Measurements from ENCODE around the gene EDC3. TPM values are rescaled to one million over a fixed set of nuclear protein-coding genes. Genes with fewer than 3 reads are reported as not detected.

Gene EDC3
- total RNA-seq, 2 donors from 2014 or later = 11.5 to 16.2 TPM

DNA sequence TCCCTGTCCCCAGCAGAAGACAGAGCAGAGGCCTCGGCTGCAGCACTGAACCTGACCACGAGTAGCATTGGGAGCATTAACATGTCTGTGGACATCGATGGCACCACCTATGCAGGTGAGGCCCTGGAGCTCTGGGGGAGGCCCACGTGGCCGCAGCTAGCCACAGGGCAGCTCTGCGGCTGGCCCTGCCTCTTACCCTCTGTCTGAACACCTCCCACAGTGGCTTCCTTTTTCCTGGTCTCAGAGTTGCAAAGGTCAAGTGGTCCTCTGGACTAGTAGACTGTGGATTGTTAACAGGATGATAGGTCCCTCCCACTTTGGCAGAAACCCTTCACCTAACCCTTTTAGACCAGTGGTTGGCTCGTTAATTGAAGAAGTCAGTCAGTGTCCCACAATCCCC lies 102.7 kb downstream of the EDC3 start:
- ATAC-seq (ENCODE audit: insufficient number of reproducible peaks, low FRiP score, low read depth) (no peak), DNase-seq (ENCODE audit: low spot score) (no peak)
- Histone ChIP-seq H3K4me3 (no peak overlapping the region), H3K27ac (no peak overlapping the region), H3K9me3 (no peaks in the 10 kb centered on the region), H3K36me3 (peaks cover 36% of the 10 kb centered on the region), H3K27me3 (replicated peaks; ENCODE audit: insufficient read depth) (no peaks in the 10 kb centered on the region), H3K4me1 (ENCODE audit: control insufficient read depth in 1 of 2, low read depth in 2 of 2) (peaks cover 9 to 15% of the 10 kb centered on the region in 2 donors)
- TF ChIP-seq, protein P1, sequence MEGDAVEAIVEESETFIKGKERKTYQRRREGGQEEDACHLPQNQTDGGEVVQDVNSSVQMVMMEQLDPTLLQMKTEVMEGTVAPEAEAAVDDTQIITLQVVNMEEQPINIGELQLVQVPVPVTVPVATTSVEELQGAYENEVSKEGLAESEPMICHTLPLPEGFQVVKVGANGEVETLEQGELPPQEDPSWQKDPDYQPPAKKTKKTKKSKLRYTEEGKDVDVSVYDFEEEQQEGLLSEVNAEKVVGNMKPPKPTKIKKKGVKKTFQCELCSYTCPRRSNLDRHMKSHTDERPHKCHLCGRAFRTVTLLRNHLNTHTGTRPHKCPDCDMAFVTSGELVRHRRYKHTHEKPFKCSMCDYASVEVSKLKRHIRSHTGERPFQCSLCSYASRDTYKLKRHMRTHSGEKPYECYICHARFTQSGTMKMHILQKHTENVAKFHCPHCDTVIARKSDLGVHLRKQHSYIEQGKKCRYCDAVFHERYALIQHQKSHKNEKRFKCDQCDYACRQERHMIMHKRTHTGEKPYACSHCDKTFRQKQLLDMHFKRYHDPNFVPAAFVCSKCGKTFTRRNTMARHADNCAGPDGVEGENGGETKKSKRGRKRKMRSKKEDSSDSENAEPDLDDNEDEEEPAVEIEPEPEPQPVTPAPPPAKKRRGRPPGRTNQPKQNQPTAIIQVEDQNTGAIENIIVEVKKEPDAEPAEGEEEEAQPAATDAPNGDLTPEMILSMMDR (IDR thresholded peaks at IDR 0.05) = no peak

DNA sequence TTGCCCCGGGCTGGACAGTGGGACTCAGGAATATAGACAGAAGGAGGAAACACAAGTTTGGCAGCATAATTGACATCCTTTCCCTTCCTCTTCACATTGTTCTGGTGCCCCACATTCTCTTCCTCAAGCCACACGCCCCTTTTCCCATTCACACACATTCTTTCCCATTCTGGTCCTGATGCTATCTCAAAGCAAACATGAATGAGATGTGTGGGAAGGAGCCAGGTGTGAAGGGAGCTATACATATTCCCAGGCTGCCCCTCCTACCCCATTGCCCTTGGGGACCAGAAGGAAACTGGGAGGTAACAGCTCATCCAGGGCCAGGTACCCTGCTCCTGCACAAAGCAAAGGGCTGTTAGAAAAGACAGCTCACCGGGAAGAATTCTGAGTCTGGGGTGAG lies 103.6 kb downstream of the EDC3 start:
- no peak for ATAC-seq (ENCODE audit: insufficient number of reproducible peaks, low FRiP score, low read depth)
- no peaks in the 10 kb centered on the region for H3K27me3 ChIP-seq (replicated peaks; ENCODE audit: insufficient read depth)
- H3K9me3 ChIP-seq = no peaks in the 10 kb centered on the region
- peaks cover 36% of the 10 kb centered on the region for H3K36me3 ChIP-seq
- TF ChIP-seq, protein P1 (IDR thresholded peaks at IDR 0.05) = no peak
- peaks cover 10 to 11% of the 10 kb centered on the region in 2 donors for H3K4me1 ChIP-seq (ENCODE audit: control insufficient read depth in 1 of 2, low read depth in 2 of 2)
- no peak overlapping the region for H3K4me3 ChIP-seq
- H3K27ac ChIP-seq = no peak overlapping the region
- DNase-seq (ENCODE audit: low spot score) = no peak

DNA sequence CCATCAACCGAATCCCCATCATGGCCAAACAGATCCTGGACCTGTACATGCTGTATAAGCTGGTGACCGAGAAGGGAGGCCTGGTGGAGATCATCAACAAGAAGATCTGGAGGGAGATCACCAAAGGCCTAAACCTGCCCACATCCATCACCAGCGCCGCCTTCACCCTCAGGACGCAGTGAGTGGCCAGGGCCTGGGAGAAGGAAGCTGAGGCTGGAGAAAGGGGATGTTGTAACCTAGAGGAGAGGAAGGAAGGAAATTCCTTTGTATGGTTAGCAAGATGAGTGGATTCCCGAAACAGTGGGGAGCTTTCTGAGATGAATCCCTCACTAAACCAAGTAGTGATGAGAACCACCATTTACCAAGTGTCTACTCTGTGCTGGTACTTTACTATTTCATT lies 106.0 kb downstream of the EDC3 start:
- TF ChIP-seq, protein P1 (IDR thresholded peaks at IDR 0.05) = no peak
- Histone ChIP-seq H3K27me3 (replicated peaks; ENCODE audit: insufficient read depth) (no peaks in the 10 kb centered on the region), H3K27ac (no peak overlapping the region), H3K4me1 (ENCODE audit: control insufficient read depth in 1 of 2, low read depth in 2 of 2) (peaks cover 10 to 11% of the 10 kb centered on the region in 2 donors), H3K9me3 (no peaks in the 10 kb centered on the region), H3K4me3 (no peak overlapping the region), H3K36me3 (peaks cover 37% of the 10 kb centered on the region)
- DNase-seq (ENCODE audit: low spot score) = no peak
- no peak for ATAC-seq (ENCODE audit: insufficient number of reproducible peaks, low FRiP score, low read depth)

DNA sequence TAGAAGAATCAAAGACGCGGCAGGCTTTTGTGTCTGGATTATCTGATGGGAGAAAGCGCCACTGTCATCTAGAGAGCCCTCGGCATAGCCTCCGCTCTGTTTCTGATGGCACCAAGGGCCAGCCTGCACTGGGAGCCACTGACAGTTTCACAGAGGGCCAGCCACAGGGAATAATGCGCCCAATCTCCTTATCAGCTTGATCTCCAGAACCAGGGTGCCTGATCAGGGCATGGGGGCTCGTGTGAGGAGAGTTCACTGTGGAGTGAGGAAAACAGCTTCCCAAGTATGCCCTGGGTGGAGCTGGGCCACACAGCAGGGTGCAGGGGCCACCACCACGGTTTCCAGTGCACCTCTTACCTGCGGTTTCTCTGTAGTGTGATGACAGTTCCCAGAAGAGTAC lies 110.0 kb downstream of the EDC3 start:
- H3K4me1 ChIP-seq (ENCODE audit: control insufficient read depth in 1 of 2, low read depth in 2 of 2) = peaks cover 10 to 11% of the 10 kb centered on the region in 2 donors
- no peak for ATAC-seq (ENCODE audit: insufficient number of reproducible peaks, low FRiP score, low read depth)
- no peaks in the 10 kb centered on the region for H3K27me3 ChIP-seq (replicated peaks; ENCODE audit: insufficient read depth)
- H3K9me3 ChIP-seq = no peaks in the 10 kb centered on the region
- peaks cover 15% of the 10 kb centered on the region for H3K36me3 ChIP-seq
- TF ChIP-seq, protein P1 (IDR thresholded peaks at IDR 0.05) = no peak
- no peak overlapping the region for H3K27ac ChIP-seq
- no peak for DNase-seq (ENCODE audit: low spot score)
- H3K4me3 ChIP-seq = no peak overlapping the region

DNA sequence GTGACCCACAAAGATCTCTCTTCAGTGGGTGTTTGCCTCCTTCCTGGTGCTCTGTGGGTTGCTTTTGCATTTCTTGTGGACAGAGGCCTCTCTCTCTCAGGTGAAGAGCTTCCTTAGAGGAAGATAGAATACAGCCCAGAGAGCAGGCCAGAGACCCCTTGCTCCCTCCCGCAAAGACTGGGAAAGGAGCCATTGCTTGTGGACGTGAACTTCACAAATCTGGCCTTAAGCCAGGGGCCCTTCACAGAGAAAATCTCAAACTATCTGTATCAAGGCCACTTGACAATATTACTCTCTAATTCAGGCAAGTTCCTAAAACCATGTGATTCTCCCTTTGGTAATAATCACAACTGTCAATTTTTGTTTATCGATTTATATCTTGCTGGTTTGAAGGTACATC lies 110.6 kb downstream of the EDC3 start:
- peaks cover 10 to 11% of the 10 kb centered on the region in 2 donors for H3K4me1 ChIP-seq (ENCODE audit: control insufficient read depth in 1 of 2, low read depth in 2 of 2)
- ATAC-seq (ENCODE audit: insufficient number of reproducible peaks, low FRiP score, low read depth) = no peak
- H3K9me3 ChIP-seq = no peaks in the 10 kb centered on the region
- TF ChIP-seq, protein P1 (IDR thresholded peaks at IDR 0.05) = no peak
- H3K36me3 ChIP-seq = peaks cover 11% of the 10 kb centered on the region
- no peak overlapping the region for H3K27ac ChIP-seq
- no peak for DNase-seq (ENCODE audit: low spot score)
- no peak overlapping the region for H3K4me3 ChIP-seq
- no peaks in the 10 kb centered on the region for H3K27me3 ChIP-seq (replicated peaks; ENCODE audit: insufficient read depth)
